WTC11 (cell line): ENCODE data around the gene PHLDA2. TPM values are rescaled to one million over a fixed set of nuclear protein-coding genes. Genes with fewer than 3 reads are reported as not detected.

Experiments
- ATAC-seq: fragments of 200-7000 bp; cut with Tn5 transposase; 2 replicates; pipeline ENCODE4 v1.10.0; 2021; ENCODE audit warnings: mild to moderate bottlenecking, moderate library complexity
- CTCF ChIA-PET: fragments of 300-600 bp; sonication (Branson Sonifier 250); formaldehyde crosslinking; loops from one replicate; lab custom pipeline; 2021; ENCODE audit warnings: antibody characterized with exemption; lab: Charles Lee
- POLR2A ChIA-PET: fragments of 350-600 bp; sonication (Branson Sonifier 250); formaldehyde crosslinking; loops from one replicate; lab custom pipeline; 2021; ENCODE audit warnings: antibody characterized with exemption; lab: Charles Lee
- DNase-seq: peaks from one replicate; pipeline ENCODE4 v3.0.0; 2021; ENCODE audit warnings: low spot score
- H3K27ac Mint-ChIP-seq: 2 replicates; pipeline ENCODE4 v1.8.0; 2021; ENCODE audit warnings: mixed read lengths
- H3K27me3 Mint-ChIP-seq: 2 replicates; pipeline ENCODE4 v1.8.0; 2021; ENCODE audit warnings: low read depth, mild to moderate bottlenecking, moderate library complexity, mixed read lengths
- H3K36me3 Mint-ChIP-seq: 2 replicates; pipeline ENCODE4 v1.8.0; 2021; ENCODE audit warnings: mixed read lengths
- H3K4me1 Mint-ChIP-seq: 2 replicates; pipeline ENCODE4 v1.8.0; 2022; ENCODE audit warnings: mixed read lengths
- H3K4me3 Mint-ChIP-seq: 2 replicates; pipeline ENCODE4 v1.8.0; 2021; ENCODE audit warnings: mild to moderate bottlenecking, moderate library complexity, mixed read lengths
- H3K9me3 Mint-ChIP-seq: 2 replicates; pipeline ENCODE4 v1.8.0; 2021; ENCODE audit warnings: mixed read lengths
- AR ChIP-seq: fragments of 250-450 bp; sonication (Bioruptor Pico); IDR thresholded peaks from 2 replicates; pipeline ENCODE4 v1.9.0; 2021; ENCODE audit warnings: mild to moderate bottlenecking
- ARID4B ChIP-seq: sonication (generic); formaldehyde crosslinking; IDR thresholded peaks from 2 replicates; pipeline ENCODE4 v1.8.0; 2023; ENCODE audit warnings: missing genetic modification reagents, mild to moderate bottlenecking, borderline replicate concordance
- E2F5 ChIP-seq: sonication (generic); formaldehyde crosslinking; IDR thresholded peaks from 2 replicates; pipeline ENCODE4 v1.8.1; 2022; ENCODE audit warnings: mild to moderate bottlenecking, moderate library complexity, missing genetic modification reagents
- EMX1 ChIP-seq: fragments of 250-450 bp; sonication (Bioruptor Pico); IDR thresholded peaks from 2 replicates; pipeline ENCODE4 v1.8.0; 2021; ENCODE audit warnings: mild to moderate bottlenecking
- FOXJ3 ChIP-seq: sonication (generic); formaldehyde crosslinking; IDR thresholded peaks from 2 replicates; pipeline ENCODE4 v1.9.0; 2021; ENCODE audit warnings: missing genetic modification reagents, mild to moderate bottlenecking, borderline replicate concordance
- IRF2 ChIP-seq: sonication (generic); formaldehyde crosslinking; IDR thresholded peaks from 2 replicates; pipeline ENCODE4 v1.8.0; 2022; ENCODE audit warnings: low read depth, missing genetic modification reagents, borderline replicate concordance
- KAT7 ChIP-seq: sonication (generic); formaldehyde crosslinking; IDR thresholded peaks from 2 replicates; pipeline ENCODE4 v1.8.1; 2023; ENCODE audit warnings: missing genetic modification reagents, mild to moderate bottlenecking, borderline replicate concordance
- NFYB ChIP-seq: sonication (generic); formaldehyde crosslinking; conservative IDR thresholded peaks from 2 replicates; pipeline ENCODE4 v1.8.0; 2022; ENCODE audit warnings: low read depth, missing genetic modification reagents
- NR1H2 ChIP-seq: sonication (generic); formaldehyde crosslinking; IDR thresholded peaks from 2 replicates; pipeline ENCODE4 v1.9.0; 2021; ENCODE audit warnings: mild to moderate bottlenecking, moderate library complexity, missing genetic modification reagents
- OVOL2 ChIP-seq: fragments of 250-450 bp; sonication (Bioruptor Pico); IDR thresholded peaks from 2 replicates; pipeline ENCODE4 v1.9.0; 2021; ENCODE audit warnings: mild to moderate bottlenecking, borderline replicate concordance
- RORB ChIP-seq: fragments of 250-450 bp; sonication (Bioruptor Pico); IDR thresholded peaks from 2 replicates; pipeline ENCODE4 v1.9.0; 2021; ENCODE audit warnings: mild to moderate bottlenecking
- TEAD4 ChIP-seq: sonication (generic); formaldehyde crosslinking; IDR thresholded peaks from 2 replicates; pipeline ENCODE4 v1.8.0; 2022; ENCODE audit warnings: mild to moderate bottlenecking, missing genetic modification reagents
- ZNF121 ChIP-seq: sonication (generic); formaldehyde crosslinking; IDR thresholded peaks from 2 replicates; pipeline ENCODE4 v1.8.0; 2023; ENCODE audit warnings: missing genetic modification reagents
- ZNF138 ChIP-seq: sonication (generic); formaldehyde crosslinking; conservative IDR thresholded peaks from 2 replicates; pipeline ENCODE4 v1.8.1; 2022; ENCODE audit warnings: mild to moderate bottlenecking, moderate library complexity, missing genetic modification reagents
- ZNF232 ChIP-seq: sonication (generic); formaldehyde crosslinking; IDR thresholded peaks from 2 replicates; pipeline ENCODE4 v1.8.0; 2022; ENCODE audit warnings: mild to moderate bottlenecking, missing genetic modification reagents
- ZNF396 ChIP-seq: fragments of 250-450 bp; sonication (Bioruptor Pico); IDR thresholded peaks from 2 replicates; pipeline ENCODE4 v1.8.0; 2021; ENCODE audit warnings: mild to moderate bottlenecking, moderate library complexity, borderline replicate concordance
- ZNF416 ChIP-seq: fragments of 250-450 bp; sonication (Bioruptor Pico); IDR thresholded peaks from 2 replicates; pipeline ENCODE4 v1.9.0; 2021; ENCODE audit warnings: mild to moderate bottlenecking, inconsistent platforms
- ZNF532 ChIP-seq: fragments of 250-450 bp; sonication (Bioruptor Pico); IDR thresholded peaks from 2 replicates; pipeline ENCODE4 v1.9.0; 2021; ENCODE audit warnings: mild to moderate bottlenecking, borderline replicate concordance
- total RNA-seq: library from RNA; stranded (reverse); gene quantifications from 3 replicates; pipeline ENCODE4 v1.2.3, GENCODE V29; 2021

PHLDA2 gene
- total RNA-seq, 1 experiment from 2014 or later, result 9.6 TPM

- DNase-seq (no peak), ATAC-seq (no peak)
Measured at GRCh38 chr11:2927851-2928604, 1.2 kb downstream of the PHLDA2 start.

GRCh38 chr11:2927121-2927800 is 2.0 kb downstream of the PHLDA2 start:
- peak overlapping the region; percentile 76; the same call in 1 of the 2 replicates for H3K4me3 Mint-ChIP-seq
- H3K36me3 Mint-ChIP-seq, result 0 out of 2 replicates have a peak, but pooled peaks cover 3% of the 10 kb centered on the region
- no peak for DNase-seq
- ChIA-PET CTCF (no interaction called here), POLR2A (no interaction called here)
- peaks cover 42% of the 10 kb centered on the region for H3K27me3 Mint-ChIP-seq
- H3K27ac Mint-ChIP-seq, result no peak overlapping the region
- ATAC-seq, result no peak
- peaks cover 7% of the 10 kb centered on the region for H3K4me1 Mint-ChIP-seq
- no peaks in the 10 kb centered on the region for H3K9me3 Mint-ChIP-seq
- TF ChIP-seq RORB (no peak), ZNF121 (CRISPR knock-in tag) (no peak), NFYB (CRISPR knock-in tag) (no peak), FOXJ3 (CRISPR knock-in tag) (no peak), ARID4B (CRISPR knock-in tag) (no peak), ZNF532 (CRISPR knock-in tag) (no peak), KAT7 (CRISPR knock-in tag) (no peak), NR1H2 (CRISPR knock-in tag) (no peak), TEAD4 (CRISPR knock-in tag) (no peak)

More at GRCh38 chr11:2927851-2928604, 1.2 kb downstream of the PHLDA2 start:
- CTCF ChIA-PET, result interaction anchor here (1.9 to 3.4 kb wide), 6 partner anchors 13 to 395 kb away, joined by 5 to 68 read pairs (median 18); a partner anchor contains a TSS
- no peak overlapping the region for H3K27ac Mint-ChIP-seq
- 0 out of 2 replicates have a peak, but pooled peaks cover 3% of the 10 kb centered on the region for H3K36me3 Mint-ChIP-seq
- POLR2A ChIA-PET, result interaction anchor here (2.1 kb wide), 1 partner anchor 36 kb away, joined by 10 read pairs; no protein-coding TSS in a partner anchor
- peak overlapping the region; percentile 76 for H3K4me3 Mint-ChIP-seq
- H3K27me3 Mint-ChIP-seq, result peaks cover 42% of the 10 kb centered on the region
- no peaks in the 10 kb centered on the region for H3K9me3 Mint-ChIP-seq
- peaks cover 7% of the 10 kb centered on the region for H3K4me1 Mint-ChIP-seq
- no peak for TF ChIP-seq EMX1 (CRISPR knock-in tag)
- TF ChIP-seq E2F5, result no peak
- TF ChIP-seq ZNF232 (CRISPR knock-in tag), result no peak
- TF ChIP-seq OVOL2, result no peak
- no peak for TF ChIP-seq ZNF121 (CRISPR knock-in tag)
- TF ChIP-seq ZNF138 (CRISPR knock-in tag), result no peak
- TF ChIP-seq AR, result no peak
- TF ChIP-seq ZNF416 (CRISPR knock-in tag), result no peak
- no peak for TF ChIP-seq IRF2 (CRISPR knock-in tag)
- TF ChIP-seq ZNF396 (CRISPR knock-in tag), result no peak
